ENCODE data around the gene GNPAT.
A peak's percentile ranks its signal among the peaks of the same experiment; 100 is the strongest.
"Not testable (repeated sequence)": the region's sequence is repeated elsewhere in the genome, so short reads cannot be mapped to it uniquely, and the experiment has no call there.

Gene GNPAT

GRCh38 chr1:231240883-231241735, at the start of gene GNPAT:
Gene GNPAT, plus strand, starts transcription at chr1:231241212. Its CDS starts 167 bp downstream, at chr1:231241379.
- peak; percentile 48 for DNase-seq (ENCODE audit: low read depth)

DNA sequence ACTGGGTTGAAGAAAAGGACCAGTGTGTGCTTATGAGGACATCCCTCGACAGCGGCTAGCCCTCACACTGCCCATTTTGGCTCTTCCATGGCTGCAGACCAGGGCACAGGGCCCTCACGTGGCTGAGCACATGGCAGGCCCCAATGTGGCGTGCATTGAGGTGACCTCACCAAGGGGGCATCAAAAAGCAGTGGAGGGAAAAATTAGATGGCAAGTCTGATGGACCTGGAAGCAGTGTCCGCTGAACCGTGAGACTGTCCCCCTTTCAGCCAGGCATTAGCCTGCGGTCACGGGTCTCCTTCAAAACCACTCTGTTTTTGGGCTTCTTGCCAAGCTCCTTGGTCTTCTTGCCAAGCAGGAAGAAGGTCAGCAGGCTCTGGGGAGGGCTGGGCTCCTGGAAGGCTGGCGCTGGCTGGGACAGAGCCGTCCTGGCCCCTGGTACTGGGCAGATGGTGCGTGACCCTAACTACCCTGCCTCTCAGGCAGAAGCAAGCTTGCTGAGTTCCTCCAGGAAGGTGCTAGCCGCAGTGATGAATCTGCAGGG, 48.3 kb upstream of the GNPAT start:
- no peak for DNase-seq (ENCODE audit: low read depth)

DNA sequence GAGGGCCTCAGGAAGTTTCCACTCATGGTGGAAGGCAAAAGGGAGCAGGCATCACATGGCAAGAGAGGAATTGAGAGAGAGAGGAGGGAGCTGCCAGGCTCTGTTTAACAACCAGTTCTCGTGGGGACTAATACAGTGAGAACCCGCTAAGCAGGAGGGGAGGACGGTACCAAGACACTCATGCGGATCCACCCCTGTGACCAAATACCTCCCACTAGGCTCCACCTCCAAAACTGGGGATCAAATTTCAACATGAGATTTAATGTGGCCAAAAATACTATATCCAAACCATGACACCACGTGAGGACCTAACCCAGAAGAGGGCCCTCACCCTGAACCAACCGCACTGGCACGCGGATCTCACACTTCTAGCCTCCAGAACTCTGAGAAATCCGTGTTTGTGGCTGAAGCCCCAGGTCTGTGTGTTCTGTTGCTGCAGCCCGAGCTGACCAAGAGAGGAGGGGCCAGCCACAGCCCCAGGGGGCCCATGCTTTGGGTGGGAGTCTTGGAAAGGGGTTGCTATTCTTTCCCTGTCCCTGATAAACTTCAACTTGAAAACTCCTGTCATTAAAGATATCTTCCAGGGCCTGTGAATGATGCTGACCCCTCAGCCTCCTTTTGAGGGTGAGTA, 47.2 kb upstream of the GNPAT start:
- no peak for DNase-seq (ENCODE audit: low read depth)

GRCh38 chr1:231194476-231194842, 46.6 kb upstream of the GNPAT start:
- DNase-seq (ENCODE audit: low read depth): no peak

- DNase-seq (ENCODE audit: low read depth): no peak
These were observed 46.0 kb upstream of the GNPAT start for GRCh38 chr1:231194843-231195516.

DNA sequence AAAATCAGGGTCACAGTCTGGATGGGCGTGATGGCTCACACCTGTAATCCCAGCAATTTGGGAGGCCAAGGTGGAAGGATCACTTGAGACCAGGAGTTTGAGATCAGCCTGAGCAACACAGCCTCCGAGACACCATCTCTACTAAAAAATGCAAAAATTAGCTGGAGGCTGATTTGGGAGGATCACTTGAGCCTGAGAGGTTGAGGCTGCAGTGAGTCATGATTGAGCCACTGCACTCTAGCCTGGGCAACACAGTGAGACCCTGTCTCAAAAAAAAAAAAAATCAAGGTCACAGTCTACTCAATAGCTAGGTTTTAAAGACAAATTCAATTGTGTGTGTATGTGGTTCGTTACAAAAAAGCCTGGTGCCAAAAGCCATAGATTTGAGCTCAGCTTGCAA, 44.7 kb upstream of the GNPAT start:
- DNase-seq (ENCODE audit: low read depth): no peak

DNA sequence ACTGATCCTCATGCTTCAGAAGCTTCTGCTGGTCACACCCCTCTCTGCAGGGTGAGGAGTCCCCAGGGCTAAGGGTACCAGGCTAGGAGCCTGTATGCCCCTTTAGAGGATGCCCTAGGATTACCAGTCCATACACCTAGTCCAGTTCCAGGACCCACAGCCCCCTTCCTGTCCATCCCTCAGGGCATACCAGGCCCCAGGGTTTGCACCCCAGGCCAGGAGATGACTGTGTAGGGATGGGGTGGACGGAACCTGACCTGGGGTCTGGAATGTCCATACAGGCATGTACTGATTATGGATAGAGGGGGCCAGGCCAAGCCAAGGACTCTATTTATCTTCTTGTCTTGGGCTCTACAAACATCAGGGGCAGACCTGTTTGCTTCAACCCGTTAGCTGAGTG, 44.3 kb upstream of the GNPAT start:
- no peak for DNase-seq (ENCODE audit: low read depth)

DNA sequence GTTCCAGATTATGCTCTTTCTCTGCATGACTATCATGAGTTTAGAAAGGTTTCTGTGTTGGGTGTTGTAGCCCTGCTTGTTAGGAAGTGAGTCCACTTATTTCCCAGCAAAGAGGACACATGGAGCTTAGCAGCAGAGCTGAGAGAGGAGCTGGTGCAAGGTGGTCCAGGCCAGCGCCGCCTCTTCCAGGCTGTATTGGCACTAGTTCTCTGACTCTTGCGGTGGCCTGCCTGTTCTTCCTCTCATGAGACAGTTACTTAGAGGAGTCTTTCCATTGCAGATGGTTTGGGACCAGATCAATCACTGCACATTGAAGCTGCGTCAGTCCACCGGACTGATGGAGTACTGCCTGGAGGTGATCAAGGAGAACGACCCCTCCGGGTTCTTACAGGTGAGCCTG, 41.1 kb upstream of the GNPAT start:
- DNase-seq (ENCODE audit: low read depth): no peak

DNA sequence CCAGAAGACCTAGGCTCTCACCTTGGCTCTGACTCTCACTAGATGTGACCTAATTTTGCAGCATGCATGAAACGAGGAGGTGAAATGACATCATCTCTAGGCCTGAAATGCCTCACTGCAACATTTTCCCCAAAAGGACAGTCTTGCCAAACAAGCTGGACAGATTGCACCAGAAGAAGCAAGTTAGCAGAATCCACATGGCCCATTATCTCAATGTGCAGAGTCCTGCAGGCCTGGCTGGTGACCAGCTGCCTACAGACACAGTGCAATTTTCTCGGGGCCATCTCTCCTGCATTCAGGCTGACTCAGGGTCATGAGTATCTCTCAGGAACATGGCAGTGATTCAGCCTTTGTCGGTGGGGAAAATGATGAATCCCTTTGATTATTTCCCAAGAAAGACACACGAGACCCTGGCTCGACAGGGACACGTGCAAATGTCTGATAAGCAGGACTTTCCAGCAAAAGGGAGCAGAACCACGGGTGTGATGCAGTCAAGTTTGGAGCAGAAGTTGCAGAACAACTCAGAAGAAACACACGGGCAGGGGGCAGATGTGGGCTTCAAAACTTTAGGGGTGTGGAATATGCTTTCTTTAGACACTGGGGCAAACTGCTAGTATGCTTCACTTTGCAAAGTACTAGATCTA, 40.5 kb upstream of the GNPAT start:
- DNase-seq (ENCODE audit: low read depth): no peak

GRCh38 chr1:231201375-231201978, 39.5 kb upstream of the GNPAT start:
- no peak for DNase-seq (ENCODE audit: low read depth)

DNA sequence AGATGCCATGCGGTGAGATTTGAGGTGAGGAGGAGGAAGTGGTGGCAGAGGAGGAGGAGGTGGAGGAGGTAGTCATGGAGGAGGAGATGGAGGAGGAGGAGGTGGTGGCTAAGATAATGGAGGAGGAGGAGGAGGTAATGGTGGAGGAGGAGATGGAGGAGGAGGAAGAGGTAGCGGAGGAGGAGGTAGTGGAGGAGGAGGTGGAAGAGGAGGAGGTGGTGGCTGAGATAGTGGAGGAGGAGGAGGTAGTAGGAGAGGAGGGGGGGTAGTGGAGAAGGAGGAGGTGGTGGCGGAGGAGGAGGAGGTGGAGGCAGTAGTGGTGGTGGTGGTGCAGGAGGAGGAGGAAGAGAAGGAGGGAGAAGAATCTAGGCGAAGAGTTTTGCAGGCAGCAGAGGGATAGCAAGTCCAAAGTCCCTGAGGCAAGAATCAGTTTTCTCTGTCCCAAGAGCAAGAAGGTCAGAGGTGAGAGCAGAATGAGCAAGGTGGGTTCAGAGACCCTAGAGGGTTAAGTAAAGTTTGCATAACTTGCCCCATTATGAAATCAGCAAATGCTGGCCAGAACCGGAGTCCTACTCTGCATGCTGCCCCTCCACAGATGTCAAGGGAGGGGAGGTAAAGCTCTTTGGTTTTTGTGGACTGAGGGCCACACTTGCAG, 38.9 kb upstream of the GNPAT start:
- DNase-seq (ENCODE audit: low read depth): no peak

GRCh38 chr1:231203259-231204057, 37.6 kb upstream of the GNPAT start:
- no peak for DNase-seq (ENCODE audit: low read depth)

DNA sequence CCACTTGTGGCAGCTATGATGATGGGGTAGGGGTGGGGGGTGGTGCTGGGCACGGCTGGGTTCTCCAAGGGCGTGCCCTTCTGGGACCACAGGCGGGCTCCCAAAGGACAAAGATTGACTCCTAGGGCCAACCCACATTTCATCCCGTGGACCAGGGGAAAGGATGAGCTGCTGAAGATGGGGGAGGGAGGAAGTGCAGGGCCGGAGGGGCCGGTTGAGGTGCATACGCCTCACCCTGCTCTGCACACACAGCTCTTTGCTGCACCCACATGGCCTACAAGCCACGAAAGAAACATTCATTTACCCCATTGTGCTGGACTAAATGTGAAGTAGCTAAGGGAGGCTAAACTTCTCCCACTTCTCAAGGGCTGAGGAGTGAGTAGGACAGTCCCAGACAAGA, 34.2 kb upstream of the GNPAT start:
- no peak for DNase-seq (ENCODE audit: low read depth)

DNA sequence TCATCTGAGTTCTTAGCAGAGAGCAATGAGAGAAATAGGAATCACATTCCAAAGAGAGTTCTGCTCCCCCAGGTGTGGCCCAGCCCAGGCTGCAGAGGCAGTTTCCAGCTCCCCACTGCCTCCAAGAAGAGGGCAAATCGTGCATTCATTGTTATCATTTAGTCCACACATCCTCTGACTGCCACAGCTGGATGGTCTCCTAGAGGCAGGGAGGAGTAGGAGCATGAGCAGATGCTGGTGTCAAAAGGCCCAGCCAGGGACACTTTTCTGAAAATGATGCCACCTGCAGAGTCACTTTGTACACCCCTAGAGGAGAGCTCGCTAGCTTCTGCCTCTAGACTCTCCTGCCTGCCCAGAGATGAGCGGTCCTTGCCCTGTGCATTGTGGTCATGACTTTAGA, 33.6 kb upstream of the GNPAT start:
- DNase-seq (ENCODE audit: low read depth): no peak

- no peak for DNase-seq (ENCODE audit: low read depth)
These were observed 32.0 kb upstream of the GNPAT start for GRCh38 chr1:231208980-231209379.

- no peak for DNase-seq (ENCODE audit: low read depth)
These were observed 31.5 kb upstream of the GNPAT start for GRCh38 chr1:231209531-231209930.

- no peak for DNase-seq (ENCODE audit: low read depth)
These were observed 30.9 kb upstream of the GNPAT start for GRCh38 chr1:231210126-231210525.

DNA sequence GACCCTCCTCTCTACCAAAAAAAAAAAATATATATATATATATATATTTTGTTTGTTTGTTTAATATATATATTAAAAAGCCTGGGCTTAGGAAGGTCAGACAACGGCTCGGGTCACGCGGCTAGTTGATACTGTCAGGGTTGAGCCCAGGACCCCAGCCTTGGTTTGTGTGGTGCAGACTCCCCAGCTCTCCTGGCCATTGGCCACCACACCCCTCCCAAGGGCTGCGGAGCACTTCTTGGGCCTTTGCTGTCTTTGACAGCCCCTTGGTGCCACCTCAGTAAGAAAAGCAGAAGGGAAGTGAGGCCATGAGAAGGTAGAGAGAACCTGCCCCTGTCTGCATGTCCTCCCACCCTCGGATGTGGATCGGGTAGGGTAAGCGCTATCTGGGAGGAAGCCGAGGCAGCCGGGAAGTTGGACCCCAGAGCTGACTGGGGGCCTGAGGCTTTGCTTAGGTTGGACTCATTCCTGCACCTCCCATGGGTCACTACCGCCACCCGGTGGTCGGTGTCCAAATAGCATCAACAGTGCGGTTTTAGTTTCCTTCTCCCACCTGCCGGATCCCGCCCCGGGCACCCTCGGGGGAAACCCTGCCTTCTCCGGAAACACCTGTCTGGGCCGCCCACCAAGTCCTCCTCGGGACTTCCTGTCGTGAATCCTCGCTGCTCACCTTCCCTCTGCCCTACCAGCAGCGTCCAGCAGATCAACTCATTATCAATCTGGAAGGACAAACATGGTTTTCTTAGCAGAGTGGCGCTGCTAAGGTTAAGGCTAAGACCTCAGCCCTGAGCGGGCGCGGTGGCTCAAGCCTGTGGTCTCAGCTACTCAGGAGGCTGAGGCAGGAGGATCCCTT, 29.8 kb upstream of the GNPAT start:
- peak; percentile 33 for DNase-seq (ENCODE audit: low read depth)

- not testable (repeated sequence) for DNase-seq (ENCODE audit: low read depth)
These were observed 28.7 kb upstream of the GNPAT start for GRCh38 chr1:231212301-231212700.
